ENCODE data around the gene ANK3.

The ANK3 gene

GRCh38 chr10:60339757-60340156 lies 49.9 kb downstream of the ANK3 start:
- TF ChIP-seq REST (IDR thresholded peaks at IDR 0.05; ENCODE audit: insufficient read depth in 1 of 2, low read depth in 2 of 2, low read length in 2 of 2), result no peak
- TF ChIP-seq POLR2AphosphoS5 (IDR thresholded peaks at IDR 0.05; ENCODE audit: low read depth, low read length), result no peak
- no peak for TF ChIP-seq TAF1 (IDR thresholded peaks at IDR 0.05; ENCODE audit: borderline replicate concordance, insufficient read depth, low read length)
- no peak for TF ChIP-seq FOXP2 (optimal IDR thresholded peaks at IDR 0.05; ENCODE audit: borderline replicate concordance, extremely low read depth, extremely low read length, insufficient read depth)
- no peak for TF ChIP-seq SIN3A (IDR thresholded peaks at IDR 0.05; ENCODE audit: borderline replicate concordance, insufficient read depth, low read length)

- TF ChIP-seq REST (IDR thresholded peaks at IDR 0.05; ENCODE audit: insufficient read depth in 1 of 2, low read depth in 2 of 2, low read length in 2 of 2) (no peak), POLR2AphosphoS5 (IDR thresholded peaks at IDR 0.05; ENCODE audit: low read depth, low read length) (no peak), TAF1 (IDR thresholded peaks at IDR 0.05; ENCODE audit: borderline replicate concordance, insufficient read depth, low read length) (no peak), SIN3A (IDR thresholded peaks at IDR 0.05; ENCODE audit: borderline replicate concordance, insufficient read depth, low read length) (no peak), FOXP2 (optimal IDR thresholded peaks at IDR 0.05; ENCODE audit: borderline replicate concordance, extremely low read depth, extremely low read length, insufficient read depth) (no peak)
These were observed 50.9 kb downstream of the ANK3 start for GRCh38 chr10:60338786-60339185.

- TF ChIP-seq SIN3A (IDR thresholded peaks at IDR 0.05; ENCODE audit: borderline replicate concordance, insufficient read depth, low read length) (no peak), TAF1 (IDR thresholded peaks at IDR 0.05; ENCODE audit: borderline replicate concordance, insufficient read depth, low read length) (no peak), POLR2AphosphoS5 (IDR thresholded peaks at IDR 0.05; ENCODE audit: low read depth, low read length) (no peak)
These were observed 51.6 kb downstream of the ANK3 start for GRCh38 chr10:60338002-60338564.

GRCh38 chr10:60336901-60337630 lies 52.6 kb downstream of the ANK3 start:
- no peak for TF ChIP-seq SIN3A (IDR thresholded peaks at IDR 0.05; ENCODE audit: borderline replicate concordance, insufficient read depth, low read length)
- no peak for TF ChIP-seq FOXP2 (optimal IDR thresholded peaks at IDR 0.05; ENCODE audit: borderline replicate concordance, extremely low read depth, extremely low read length, insufficient read depth)
- no peak for TF ChIP-seq REST (IDR thresholded peaks at IDR 0.05; ENCODE audit: insufficient read depth in 1 of 2, low read depth in 2 of 2, low read length in 2 of 2)
- no peak for TF ChIP-seq POLR2AphosphoS5 (IDR thresholded peaks at IDR 0.05; ENCODE audit: low read depth, low read length)
- no peak for TF ChIP-seq TAF1 (IDR thresholded peaks at IDR 0.05; ENCODE audit: borderline replicate concordance, insufficient read depth, low read length)

GRCh38 chr10:60335708-60336107 lies 54.0 kb downstream of the ANK3 start:
- TF ChIP-seq REST (IDR thresholded peaks at IDR 0.05; ENCODE audit: insufficient read depth in 1 of 2, low read depth in 2 of 2, low read length in 2 of 2), result no peak
- no peak for TF ChIP-seq SIN3A (IDR thresholded peaks at IDR 0.05; ENCODE audit: borderline replicate concordance, insufficient read depth, low read length)
- no peak for TF ChIP-seq FOXP2 (optimal IDR thresholded peaks at IDR 0.05; ENCODE audit: borderline replicate concordance, extremely low read depth, extremely low read length, insufficient read depth)
- no peak for TF ChIP-seq POLR2AphosphoS5 (IDR thresholded peaks at IDR 0.05; ENCODE audit: low read depth, low read length)
- TF ChIP-seq TAF1 (IDR thresholded peaks at IDR 0.05; ENCODE audit: borderline replicate concordance, insufficient read depth, low read length), result no peak
